ENCODE data around the gene DOK3.

GRCh38 chr5:177505075-177505474 is 4.6 kb downstream of the DOK3 start:
- TF ChIP-seq, protein P1, sequence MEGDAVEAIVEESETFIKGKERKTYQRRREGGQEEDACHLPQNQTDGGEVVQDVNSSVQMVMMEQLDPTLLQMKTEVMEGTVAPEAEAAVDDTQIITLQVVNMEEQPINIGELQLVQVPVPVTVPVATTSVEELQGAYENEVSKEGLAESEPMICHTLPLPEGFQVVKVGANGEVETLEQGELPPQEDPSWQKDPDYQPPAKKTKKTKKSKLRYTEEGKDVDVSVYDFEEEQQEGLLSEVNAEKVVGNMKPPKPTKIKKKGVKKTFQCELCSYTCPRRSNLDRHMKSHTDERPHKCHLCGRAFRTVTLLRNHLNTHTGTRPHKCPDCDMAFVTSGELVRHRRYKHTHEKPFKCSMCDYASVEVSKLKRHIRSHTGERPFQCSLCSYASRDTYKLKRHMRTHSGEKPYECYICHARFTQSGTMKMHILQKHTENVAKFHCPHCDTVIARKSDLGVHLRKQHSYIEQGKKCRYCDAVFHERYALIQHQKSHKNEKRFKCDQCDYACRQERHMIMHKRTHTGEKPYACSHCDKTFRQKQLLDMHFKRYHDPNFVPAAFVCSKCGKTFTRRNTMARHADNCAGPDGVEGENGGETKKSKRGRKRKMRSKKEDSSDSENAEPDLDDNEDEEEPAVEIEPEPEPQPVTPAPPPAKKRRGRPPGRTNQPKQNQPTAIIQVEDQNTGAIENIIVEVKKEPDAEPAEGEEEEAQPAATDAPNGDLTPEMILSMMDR (conservative IDR thresholded peaks at IDR 0.05; ENCODE audit: low read depth in 2 of 2): no peak
- no peak for TF ChIP-seq POLR2AphosphoS5 (IDR thresholded peaks at IDR 0.05; ENCODE audit: low read depth)
- TF ChIP-seq EZH2 (IDR thresholded peaks at IDR 0.05; ENCODE audit: low read depth, unreplicated experiment): no peak
